MG63 (cell line): ENCODE data around the gene YPEL3. TPM values are rescaled to one million over a fixed set of nuclear protein-coding genes. Genes with fewer than 3 reads are reported as not detected.

Experiments used
- DNase-seq: peaks from one replicate; pipeline ENCODE4 v3.0.0-alpha.2; 2020
- H3K27me3 ChIP-seq: fragments of 250-450 bp; sonication (Bioruptor Pico); 2 replicates; pipeline ENCODE4 v1.5.1; 2020; ENCODE audit warnings: mild to moderate bottlenecking, moderate library complexity
- H3K36me3 ChIP-seq: fragments of 250-450 bp; sonication (Bioruptor Pico); 2 replicates; pipeline ENCODE4 v1.5.1; 2020; ENCODE audit warnings: mild to moderate bottlenecking, moderate library complexity
- H3K4me3 ChIP-seq: fragments of 250-450 bp; sonication (Bioruptor Pico); 2 replicates; pipeline ENCODE4 v1.5.1; 2020; ENCODE audit warnings: mild to moderate bottlenecking, moderate library complexity
- H3K9me3 ChIP-seq: fragments of 250-450 bp; sonication (Bioruptor Pico); 2 replicates; pipeline ENCODE4 v1.5.1; 2020; ENCODE audit warnings: mild to moderate bottlenecking, moderate library complexity
- total RNA-seq: library from RNA; depleted of rRNA; stranded (reverse); fragments of >200 nt; shearing (Covaris generic); gene quantifications from 2 replicates; pipeline ENCODE4 v1.2.3, GENCODE V29; 2014; ENCODE audit warnings: low replicate concordance

YPEL3 gene
- total RNA-seq, 1 experiment from 2014 or later: 13.1 TPM

DNA sequence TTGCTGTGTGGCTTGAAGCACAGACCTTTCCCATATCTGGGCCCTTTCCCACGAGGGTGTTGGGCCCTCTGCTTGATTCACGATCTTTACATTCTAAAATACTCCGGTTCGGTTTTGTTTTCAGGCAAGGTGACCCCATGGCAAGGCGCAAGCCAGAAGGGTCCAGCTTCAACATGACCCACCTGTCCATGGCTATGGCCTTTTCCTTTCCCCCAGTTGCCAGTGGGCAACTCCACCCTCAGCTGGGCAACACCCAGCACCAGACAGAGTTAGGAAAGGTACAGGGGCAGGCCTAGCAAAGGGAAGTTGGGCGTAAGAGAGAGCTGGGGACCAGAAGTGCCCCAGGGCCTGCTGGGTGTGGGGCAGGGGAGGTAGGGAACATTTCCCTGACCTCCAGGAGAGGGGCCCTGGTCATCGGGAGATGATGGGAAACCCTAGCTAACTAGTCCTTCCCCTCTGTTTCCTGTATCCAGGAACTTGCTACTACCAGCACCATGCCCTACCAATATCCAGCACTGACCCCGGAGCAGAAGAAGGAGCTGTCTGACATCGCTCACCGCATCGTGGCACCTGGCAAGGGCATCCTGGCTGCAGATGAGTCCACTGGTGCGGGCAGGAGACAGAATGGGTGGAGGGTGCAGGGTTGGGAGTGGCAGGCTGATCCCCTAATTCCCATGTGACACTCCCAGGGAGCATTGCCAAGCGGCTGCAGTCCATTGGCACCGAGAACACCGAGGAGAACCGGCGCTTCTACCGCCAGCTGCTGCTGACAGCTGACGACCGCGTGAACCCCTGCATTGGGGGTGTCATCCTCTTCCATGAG is 29.0 kb downstream of the YPEL3 start:
- no peaks in the 10 kb centered on the region for H3K27me3 ChIP-seq
- H3K4me3 ChIP-seq: peak overlapping the region; percentile 88
- H3K36me3 ChIP-seq: peaks cover 74% of the 10 kb centered on the region
- DNase-seq: no peak
- H3K9me3 ChIP-seq: no peaks in the 10 kb centered on the region

DNA sequence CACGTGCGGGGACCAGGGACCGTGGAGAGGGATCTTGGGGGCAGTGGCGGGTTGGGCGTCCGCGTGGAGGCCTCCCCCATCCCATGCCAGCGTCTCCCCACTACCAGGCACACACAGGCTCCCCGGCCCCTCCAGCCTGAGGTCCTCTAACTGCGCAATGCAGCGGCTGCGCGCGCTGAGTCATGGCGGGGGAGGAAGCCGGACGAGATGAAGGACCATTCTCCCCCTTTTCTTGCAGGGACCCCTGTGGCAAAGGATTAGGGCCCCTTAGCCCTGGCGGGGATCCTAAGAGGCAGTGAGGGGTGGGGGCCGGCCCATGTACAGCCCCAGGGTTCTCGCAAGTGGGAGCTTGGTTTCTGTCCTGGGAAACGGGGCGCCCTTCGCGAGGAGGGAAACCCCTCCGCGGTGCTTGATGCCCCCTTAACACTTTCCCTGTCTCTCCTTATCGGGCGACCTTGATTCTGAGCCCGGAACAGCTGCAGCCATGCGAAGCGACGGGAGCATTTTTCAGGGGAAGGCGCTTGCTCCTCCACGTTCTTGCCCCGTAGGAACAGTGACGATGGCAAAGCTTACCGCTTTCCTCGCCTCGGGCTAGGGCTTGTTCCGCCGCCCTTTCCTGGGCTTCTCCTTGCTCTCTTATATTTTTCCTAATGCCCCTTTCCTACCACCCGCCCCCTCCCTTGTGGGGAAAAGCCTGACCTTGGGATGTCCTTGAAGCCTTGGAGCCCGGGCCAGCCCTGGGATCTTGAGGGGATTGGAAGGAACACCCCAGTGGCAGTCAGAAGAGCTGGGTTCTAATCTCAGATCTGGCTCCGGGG is 29.9 kb downstream of the YPEL3 start:
- Histone ChIP-seq H3K36me3 (peaks cover 66% of the 10 kb centered on the region), H3K27me3 (no peaks in the 10 kb centered on the region), H3K4me3 (peak overlapping the region; percentile 88), H3K9me3 (no peaks in the 10 kb centered on the region)
- DNase-seq: peak; percentile 74

DNA sequence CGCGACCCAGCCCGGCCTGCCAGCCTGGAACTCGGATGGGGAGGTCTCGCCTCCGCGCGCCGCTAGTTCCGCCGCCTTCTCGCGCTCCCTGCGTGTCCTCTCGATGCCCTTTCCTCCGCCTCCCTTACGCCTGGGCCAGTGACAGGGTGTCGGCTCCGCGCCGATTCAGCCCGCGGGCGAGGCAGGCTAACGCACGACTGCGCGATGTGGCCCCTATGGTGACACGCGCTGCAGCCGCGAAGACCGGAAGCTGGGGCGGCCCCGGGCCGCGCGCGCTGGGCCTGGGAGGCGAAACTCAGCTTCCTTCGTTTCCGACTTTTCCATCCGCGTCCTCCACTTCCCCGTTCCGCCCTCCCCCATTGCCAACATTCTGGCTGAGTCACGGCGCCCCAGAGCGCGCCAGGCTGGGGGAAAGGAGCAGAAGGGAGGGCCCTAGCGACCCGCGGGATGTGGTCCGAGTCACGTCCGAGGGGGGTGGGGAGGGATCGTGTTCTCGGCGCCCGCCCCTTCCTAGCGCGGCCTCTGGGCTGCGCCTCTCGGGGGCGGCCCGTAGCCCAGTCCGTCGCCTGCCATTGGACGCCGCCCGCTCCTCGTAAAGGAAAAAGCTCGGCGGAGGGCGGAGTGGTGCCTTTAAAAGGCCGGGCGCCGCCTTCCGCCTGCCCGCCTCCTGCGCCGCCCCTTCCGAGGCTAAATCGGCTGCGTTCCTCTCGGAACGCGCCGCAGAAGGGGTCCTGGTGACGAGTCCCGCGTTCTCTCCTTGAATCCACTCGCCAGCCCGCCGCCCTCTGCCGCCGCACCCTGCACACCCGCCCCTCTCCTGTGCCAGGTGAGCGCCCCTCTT is 30.7 kb downstream of the YPEL3 start, which contains the start of gene ALDOA:
Gene ALDOA, plus strand, starts transcription at position 659 of the 841 bp plus-strand sequence. CDS start 1,138 bp downstream, outside the sequence.
- no peaks in the 10 kb centered on the region for H3K9me3 ChIP-seq
- DNase-seq: peak; percentile 99
- peak within 1 kb of the TSS; percentile 88 for H3K4me3 ChIP-seq
- no peaks in the 10 kb centered on the region for H3K27me3 ChIP-seq
- H3K36me3 ChIP-seq: peaks cover 60% of the 10 kb centered on the region

DNA sequence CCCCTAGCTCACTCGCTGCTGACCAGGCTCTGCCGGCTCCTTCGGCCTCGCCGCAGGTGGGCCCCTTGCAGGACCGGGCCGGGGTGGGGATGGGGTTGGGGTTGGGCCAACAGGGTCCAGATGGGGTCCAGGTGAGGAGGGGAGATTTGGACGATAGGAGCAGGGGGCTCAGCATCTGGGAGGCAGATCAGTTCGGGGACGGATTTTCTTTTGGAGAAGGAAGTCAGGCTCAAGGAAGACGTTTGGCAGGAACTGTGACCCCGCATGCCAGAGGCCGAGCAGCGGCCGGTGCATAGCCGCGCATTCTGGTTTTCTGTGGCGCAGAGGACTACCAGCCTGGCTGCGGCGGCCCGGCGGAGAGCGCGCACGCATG is 31.3 kb downstream of the YPEL3 start:
- Histone ChIP-seq H3K4me3 (peak overlapping the region; percentile 88), H3K27me3 (no peaks in the 10 kb centered on the region), H3K9me3 (no peaks in the 10 kb centered on the region), H3K36me3 (peaks cover 58% of the 10 kb centered on the region)
- no peak for DNase-seq

DNA sequence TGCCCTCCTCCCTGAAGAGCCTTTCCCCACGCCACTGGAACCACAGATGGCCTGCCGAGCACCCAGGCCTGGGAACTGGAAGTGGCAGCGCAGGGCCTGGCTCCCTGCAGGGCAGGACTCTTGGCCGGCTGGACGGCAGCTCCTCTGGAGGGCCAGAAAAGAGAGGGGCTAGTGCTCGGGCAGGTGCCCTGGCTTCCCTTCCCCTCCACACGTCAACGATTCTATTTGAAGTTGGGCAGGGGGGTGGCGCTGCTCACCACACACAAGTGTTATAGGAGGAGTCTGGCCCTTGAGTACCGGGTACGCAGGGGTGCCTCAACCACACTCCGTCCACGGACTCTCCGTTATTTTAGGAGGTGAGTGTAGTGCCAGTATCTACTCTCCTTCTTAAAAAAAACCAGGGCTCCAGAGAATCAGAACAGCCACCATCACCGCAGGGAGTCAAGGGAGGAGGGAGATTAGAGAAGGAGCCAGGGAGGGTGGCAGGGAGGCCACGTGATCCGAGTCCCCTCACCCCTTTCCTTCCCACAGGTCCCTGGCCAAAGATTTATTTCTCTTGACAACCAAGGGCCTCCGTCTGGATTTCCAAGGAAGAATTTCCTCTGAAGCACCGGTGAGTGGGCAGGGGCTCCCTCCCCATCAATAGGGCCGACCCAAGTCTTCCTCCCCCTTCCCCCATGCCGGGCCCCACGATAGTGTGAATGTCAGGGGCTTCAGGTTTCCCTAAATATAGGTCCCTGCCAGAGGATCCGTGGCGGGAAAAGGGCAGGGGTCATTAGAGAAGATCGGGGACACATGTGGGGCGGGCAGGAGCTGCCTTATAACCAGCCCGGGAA is 31.9 kb downstream of the YPEL3 start:
- Histone ChIP-seq H3K4me3 (peak overlapping the region; percentile 88), H3K9me3 (no peaks in the 10 kb centered on the region), H3K27me3 (no peaks in the 10 kb centered on the region), H3K36me3 (peaks cover 55% of the 10 kb centered on the region)
- peak; percentile 83 for DNase-seq

DNA sequence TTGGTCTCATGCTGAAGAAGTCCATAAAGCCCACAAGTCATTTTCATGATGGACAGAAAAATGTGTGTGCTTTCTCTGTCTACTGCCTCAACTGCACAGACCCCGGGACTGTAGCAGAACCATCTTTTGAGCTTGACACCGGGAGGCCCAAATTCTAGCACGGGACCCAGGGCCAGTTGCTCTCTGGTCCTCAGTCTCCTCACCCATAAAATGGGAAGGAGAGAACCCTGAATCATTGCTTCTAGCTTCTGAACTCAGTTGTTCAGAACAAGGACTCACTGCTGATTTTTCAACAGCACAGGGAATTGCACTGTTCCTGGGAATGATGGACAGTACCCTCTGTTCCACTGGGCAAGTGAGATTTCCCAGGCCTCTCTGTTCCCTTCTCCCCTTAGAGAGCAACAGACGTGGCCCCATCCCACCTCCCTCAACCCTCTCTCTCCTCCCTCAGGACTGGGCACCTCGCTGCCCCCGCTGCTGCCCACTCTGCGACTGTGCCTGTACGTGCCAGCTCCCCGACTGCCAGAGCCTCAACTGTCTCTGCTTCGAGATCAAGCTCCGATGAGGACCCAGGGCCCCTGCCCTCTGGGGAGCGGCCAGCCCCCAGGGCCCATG is 32.6 kb downstream of the YPEL3 start:
- no peaks in the 10 kb centered on the region for H3K9me3 ChIP-seq
- peak overlapping the region; percentile 88 for H3K4me3 ChIP-seq
- peaks cover 54% of the 10 kb centered on the region for H3K36me3 ChIP-seq
- H3K27me3 ChIP-seq: no peaks in the 10 kb centered on the region
- no peak for DNase-seq

DNA sequence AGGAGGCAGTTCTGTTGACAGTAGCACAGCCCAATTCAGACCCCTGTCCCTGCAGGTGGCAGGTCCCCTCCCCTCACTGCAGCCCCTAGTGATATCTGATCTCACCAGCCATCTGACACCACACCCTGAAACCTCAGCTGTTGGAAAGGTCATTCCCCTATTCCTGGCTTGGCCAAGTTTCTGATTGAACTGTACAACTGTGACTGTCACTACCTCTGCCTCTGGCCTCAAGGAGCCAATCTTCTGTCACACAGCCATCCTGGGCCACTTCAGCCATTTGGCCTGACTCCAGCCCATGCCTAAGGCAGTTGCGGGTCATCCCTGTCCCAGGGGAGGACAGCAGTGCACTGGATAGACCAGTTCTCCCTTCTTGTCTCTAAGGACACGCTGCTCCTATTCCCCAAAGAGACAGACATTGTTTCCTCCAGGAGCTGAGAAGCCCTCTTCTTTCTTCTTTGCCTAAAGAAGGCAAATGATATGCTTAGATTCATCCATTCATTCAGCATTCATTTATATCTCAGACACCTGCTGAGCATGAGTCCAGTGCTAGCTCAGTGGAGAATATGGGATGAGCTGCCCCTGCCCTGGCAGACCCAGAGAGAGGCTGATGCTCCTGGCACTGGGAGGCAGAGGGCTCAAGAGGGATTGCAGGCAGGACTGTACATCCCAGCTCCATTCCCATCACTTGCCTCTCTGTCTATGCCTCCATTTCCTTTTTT is 35.0 kb downstream of the YPEL3 start:
- Histone ChIP-seq H3K9me3 (no peaks in the 10 kb centered on the region), H3K27me3 (no peaks in the 10 kb centered on the region), H3K36me3 (peaks cover 30% of the 10 kb centered on the region), H3K4me3 (no peak overlapping the region)
- no peak for DNase-seq

DNA sequence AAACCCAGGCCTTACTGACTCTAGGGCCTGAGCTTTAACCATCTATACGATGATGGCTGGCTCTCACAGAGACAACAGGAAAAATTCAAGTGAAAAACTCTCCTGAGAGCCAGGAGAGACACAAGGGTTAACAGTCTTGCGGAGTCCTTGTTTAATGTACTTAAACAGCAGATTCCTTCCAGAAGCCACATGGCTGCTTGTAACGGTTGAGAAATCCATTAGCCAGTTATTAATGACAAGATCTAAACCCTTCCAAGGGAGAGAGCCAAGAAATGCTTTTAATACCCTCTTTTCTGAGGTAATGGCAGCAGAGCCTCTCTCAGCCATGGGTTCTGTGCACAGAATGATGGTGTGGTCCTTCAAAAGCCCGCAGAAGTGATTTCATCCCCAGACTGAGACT is 35.7 kb downstream of the YPEL3 start:
- no peak overlapping the region for H3K4me3 ChIP-seq
- no peak for DNase-seq
- peaks cover 31% of the 10 kb centered on the region for H3K36me3 ChIP-seq
- H3K9me3 ChIP-seq: no peaks in the 10 kb centered on the region
- H3K27me3 ChIP-seq: no peaks in the 10 kb centered on the region

DNA sequence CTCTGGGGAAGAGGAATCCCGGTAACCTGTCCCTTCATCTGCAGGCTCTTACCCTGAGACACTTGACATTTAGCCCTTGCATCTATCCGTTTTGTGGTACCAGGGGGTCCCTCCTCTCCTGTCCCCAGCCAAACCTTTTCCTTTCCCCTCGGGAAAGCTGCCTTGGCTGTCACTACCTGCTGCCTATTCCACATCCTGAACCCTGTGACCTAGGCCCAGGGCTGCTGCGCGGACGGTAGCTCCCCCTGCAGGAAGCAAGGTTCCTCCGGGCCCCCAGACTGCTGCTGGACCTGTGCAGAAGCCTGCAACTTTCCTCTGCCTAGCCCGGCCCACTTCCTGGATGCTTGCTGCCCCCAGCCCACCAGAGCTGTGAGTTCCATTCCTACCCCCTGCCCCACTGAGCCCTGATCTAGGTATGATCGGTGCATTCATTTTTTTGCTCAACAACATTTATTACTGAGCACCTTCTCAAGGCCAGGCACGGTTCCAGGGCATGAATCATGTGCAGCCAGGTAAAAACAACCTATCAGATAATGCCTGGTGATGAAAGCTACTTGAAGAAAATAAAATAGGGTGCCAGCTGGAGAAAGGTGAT is 41.0 kb downstream of the YPEL3 start:
- DNase-seq: no peak
- Histone ChIP-seq H3K4me3 (no peak overlapping the region), H3K27me3 (no peaks in the 10 kb centered on the region), H3K9me3 (no peaks in the 10 kb centered on the region), H3K36me3 (peaks cover 19% of the 10 kb centered on the region)

DNA sequence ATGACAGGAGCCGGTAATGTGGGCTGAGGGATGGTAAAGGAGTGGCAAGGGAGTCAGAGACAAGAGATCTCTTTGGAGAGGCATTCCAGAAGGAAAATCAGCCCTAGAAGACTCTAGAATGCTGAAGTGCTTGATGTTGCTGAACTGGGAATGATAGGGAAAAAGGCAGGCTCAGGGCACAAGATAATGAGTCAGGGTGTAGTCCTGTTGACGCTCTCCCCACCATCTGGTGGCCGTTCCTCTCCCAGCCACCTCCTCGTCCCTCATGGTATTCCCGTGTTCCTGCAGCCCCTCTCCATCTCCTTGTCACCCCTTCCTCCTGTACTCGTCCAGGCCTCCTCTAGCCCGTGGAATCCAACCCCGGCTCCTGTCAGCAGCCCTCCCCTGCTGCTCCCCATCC is 41.6 kb downstream of the YPEL3 start:
- H3K36me3 ChIP-seq: peaks cover 14% of the 10 kb centered on the region
- no peaks in the 10 kb centered on the region for H3K27me3 ChIP-seq
- no peak overlapping the region for H3K4me3 ChIP-seq
- no peak for DNase-seq
- H3K9me3 ChIP-seq: no peaks in the 10 kb centered on the region

DNA sequence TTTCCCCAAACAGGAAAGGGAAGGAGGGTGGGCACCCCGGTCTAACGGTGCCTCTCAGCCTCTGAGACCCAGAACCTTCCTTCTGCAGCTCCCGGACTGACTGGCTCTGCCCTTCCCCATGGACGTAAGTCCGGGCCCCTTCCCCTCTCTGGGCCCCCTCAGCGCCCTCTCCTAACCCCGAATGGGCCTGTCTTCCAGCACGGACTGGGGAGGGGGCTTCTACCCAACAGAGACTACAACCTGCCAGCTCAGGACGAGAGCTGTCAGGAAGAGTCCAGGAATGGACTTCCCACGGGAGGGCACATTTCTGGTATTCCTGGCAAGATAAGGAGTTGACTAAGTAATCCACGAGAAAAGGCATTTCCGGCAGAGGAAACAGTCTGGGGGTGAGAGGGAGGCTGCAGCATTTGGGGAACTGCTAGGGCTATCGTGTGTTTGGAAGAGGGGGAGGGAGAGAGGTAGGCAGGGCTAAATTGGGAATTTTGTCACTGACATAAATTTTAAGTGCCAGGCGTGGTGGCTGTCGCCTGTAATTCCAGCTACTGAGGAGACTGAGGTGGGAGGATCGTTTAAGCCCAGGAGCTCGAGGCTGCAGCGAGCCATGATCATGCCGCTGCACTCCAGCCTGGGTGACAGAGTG is 42.5 kb downstream of the YPEL3 start:
- Histone ChIP-seq H3K9me3 (no peaks in the 10 kb centered on the region), H3K4me3 (peak overlapping the region; percentile 68), H3K36me3 (peaks cover 7% of the 10 kb centered on the region), H3K27me3 (no peaks in the 10 kb centered on the region)
- DNase-seq: peak; percentile 59

DNA sequence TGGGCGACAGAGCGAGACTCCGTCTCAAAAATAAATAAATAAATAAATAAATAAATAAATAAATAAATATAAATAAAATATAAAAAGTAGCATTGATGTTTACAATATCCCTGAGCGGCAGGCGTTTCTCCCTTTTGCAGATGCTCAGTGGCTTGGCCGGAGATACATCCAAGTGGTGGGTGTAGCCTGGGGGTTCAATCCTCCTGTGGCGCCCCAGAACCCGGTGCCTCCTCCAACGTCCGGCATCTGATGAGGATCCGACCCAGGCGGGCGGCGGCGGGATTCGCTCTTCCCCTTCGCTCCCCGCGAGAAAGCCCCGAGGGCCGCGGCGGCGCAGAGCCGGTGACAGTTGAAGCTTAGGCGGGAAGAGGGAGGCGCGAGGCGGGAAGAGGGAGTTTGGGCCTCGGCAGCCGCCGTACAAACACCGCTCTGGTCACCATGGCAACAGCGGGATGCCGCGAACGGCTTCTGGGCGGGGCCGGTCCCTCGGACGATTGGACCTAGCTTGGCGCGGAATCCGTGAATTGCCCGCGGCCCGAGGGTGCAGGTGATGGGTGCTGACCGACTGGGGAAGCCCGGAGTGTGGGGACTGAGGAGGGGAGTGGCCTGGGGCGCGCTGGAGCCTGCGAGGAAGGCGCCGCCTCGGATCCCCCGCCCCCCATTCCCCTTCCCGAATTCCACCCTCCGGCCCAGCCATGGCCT is 43.2 kb downstream of the YPEL3 start:
- Histone ChIP-seq H3K36me3 (peaks cover 7% of the 10 kb centered on the region; the same call in 1 of the 2 replicates), H3K4me3 (peak overlapping the region; percentile 68), H3K9me3 (no peaks in the 10 kb centered on the region), H3K27me3 (no peaks in the 10 kb centered on the region)
- DNase-seq: peak; percentile 95

DNA sequence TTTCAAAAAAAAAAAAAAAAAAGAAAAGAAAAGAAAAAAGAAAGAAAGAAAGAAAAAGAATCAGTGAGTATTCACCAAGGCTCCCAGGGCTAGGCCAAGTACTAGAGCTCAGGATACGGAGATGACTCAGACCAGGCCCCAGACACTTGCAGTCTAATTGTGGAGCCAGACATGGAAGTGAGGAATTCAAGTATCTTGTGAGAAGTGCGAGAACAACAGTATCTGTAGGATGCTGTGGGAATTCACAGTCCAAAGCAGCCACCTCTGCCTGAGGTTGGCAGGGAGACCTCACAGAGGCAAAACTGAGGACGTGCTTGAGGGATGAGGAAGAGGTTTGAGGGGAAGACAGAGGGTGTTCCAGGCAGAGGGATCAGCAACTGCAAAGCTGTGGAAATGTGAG is 44.5 kb downstream of the YPEL3 start:
- no peaks in the 10 kb centered on the region for H3K9me3 ChIP-seq
- DNase-seq: peak; percentile 54
- H3K27me3 ChIP-seq: no peaks in the 10 kb centered on the region
- peaks cover 7% of the 10 kb centered on the region; the same call in 1 of the 2 replicates for H3K36me3 ChIP-seq
- H3K4me3 ChIP-seq: no peak overlapping the region

DNA sequence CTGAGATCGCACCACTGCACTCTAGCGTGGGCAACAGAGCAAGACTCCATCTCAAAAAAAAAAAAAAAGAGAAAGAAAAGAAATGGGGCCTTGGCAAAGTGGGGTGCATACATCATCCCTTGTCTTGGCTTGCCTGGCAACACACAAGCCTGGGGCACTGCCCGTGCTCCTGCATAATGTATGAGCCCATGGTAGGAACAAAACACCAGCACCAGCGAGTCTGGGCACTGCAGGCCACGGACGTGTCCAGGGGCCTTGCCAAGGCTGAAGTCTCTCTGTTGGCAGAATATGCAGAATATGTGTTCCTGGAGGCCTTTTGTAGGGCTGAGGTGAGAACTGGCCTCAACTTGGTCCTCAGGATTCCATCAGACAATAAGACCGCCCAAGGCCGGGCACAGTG is 46.1 kb downstream of the YPEL3 start:
- Histone ChIP-seq H3K9me3 (no peaks in the 10 kb centered on the region), H3K27me3 (no peaks in the 10 kb centered on the region), H3K4me3 (no peak overlapping the region), H3K36me3 (no peaks in the 10 kb centered on the region)
- DNase-seq: no peak
